IMR-90 (cell line): ENCODE data around the gene CILP.

Experiments
- BHLHE40 ChIP-seq: fragments of 150-350 bp; IDR thresholded peaks from 2 replicates; pipeline ENCODE4 v1.6.1; 2016; ENCODE audit warnings: mild to moderate bottlenecking, low read depth, low read length
- CEBPB ChIP-seq: IDR thresholded peaks from 2 replicates; pipeline ENCODE4 v1.6.1; 2012; ENCODE audit warnings: low read depth, low read length, improper control_type of control experiment
- POLR2A ChIP-seq: IDR thresholded peaks from 2 replicates; pipeline ENCODE4 v1.6.1; 2012; ENCODE audit warnings: mild to moderate bottlenecking, low read depth, low read length
- RAD21 ChIP-seq: IDR thresholded peaks from 2 replicates; pipeline ENCODE4 v1.6.1; 2012; ENCODE audit warnings: low read length, improper control_type of control experiment
- TF ChIP-seq, protein P1 (sequence below): conservative IDR thresholded peaks from 2 replicates; pipeline ENCODE4 v1.5.1; 2012; ENCODE audit warnings: mild to moderate bottlenecking, low read depth, low read length, improper control_type of control experiment

- no peak for TF ChIP-seq CEBPB
- no peak for TF ChIP-seq BHLHE40
- TF ChIP-seq, protein P1, sequence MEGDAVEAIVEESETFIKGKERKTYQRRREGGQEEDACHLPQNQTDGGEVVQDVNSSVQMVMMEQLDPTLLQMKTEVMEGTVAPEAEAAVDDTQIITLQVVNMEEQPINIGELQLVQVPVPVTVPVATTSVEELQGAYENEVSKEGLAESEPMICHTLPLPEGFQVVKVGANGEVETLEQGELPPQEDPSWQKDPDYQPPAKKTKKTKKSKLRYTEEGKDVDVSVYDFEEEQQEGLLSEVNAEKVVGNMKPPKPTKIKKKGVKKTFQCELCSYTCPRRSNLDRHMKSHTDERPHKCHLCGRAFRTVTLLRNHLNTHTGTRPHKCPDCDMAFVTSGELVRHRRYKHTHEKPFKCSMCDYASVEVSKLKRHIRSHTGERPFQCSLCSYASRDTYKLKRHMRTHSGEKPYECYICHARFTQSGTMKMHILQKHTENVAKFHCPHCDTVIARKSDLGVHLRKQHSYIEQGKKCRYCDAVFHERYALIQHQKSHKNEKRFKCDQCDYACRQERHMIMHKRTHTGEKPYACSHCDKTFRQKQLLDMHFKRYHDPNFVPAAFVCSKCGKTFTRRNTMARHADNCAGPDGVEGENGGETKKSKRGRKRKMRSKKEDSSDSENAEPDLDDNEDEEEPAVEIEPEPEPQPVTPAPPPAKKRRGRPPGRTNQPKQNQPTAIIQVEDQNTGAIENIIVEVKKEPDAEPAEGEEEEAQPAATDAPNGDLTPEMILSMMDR = no peak
- no peak for TF ChIP-seq RAD21
- TF ChIP-seq POLR2A = no peak
Observed at GRCh38 chr15:65210770-65211481, at the start of gene CILP.
